Cerebellar nuclear complex (tissue), 1 donor: ENCODE results near the gene LAMC3.

Experiments used
- DNase-seq, 2 experiments: peaks; one replicate each; lab custom pipeline; 2025; lab: John Stamatoyannopoulos, UW

The LAMC3 gene

GRCh38 chr9:131008909-131009618 is at the start of gene LAMC3:
TSS of gene LAMC3 (plus strand) at chr9:131009174. CDS start at chr9:131009215, 41 bp downstream.
- no peak for DNase-seq

GRCh38 chr9:130959809-130960334 is 49.1 kb upstream of the LAMC3 start:
- DNase-seq = no peak

GRCh38 chr9:130960522-130961378 is 48.2 kb upstream of the LAMC3 start:
- DNase-seq = no peak

- DNase-seq = no peak
These were observed 47.3 kb upstream of the LAMC3 start for GRCh38 chr9:130961511-130962300.

- no peak for DNase-seq
These were observed 46.3 kb upstream of the LAMC3 start for GRCh38 chr9:130962418-130963316.

- no peak for DNase-seq
These were observed 45.6 kb upstream of the LAMC3 start for GRCh38 chr9:130963337-130963908.

GRCh38 chr9:130963916-130964315 is 45.1 kb upstream of the LAMC3 start:
- DNase-seq = no peak

GRCh38 chr9:130965680-130966079 is 43.3 kb upstream of the LAMC3 start:
- DNase-seq = no peak

- DNase-seq = no peak
These were observed 38.9 kb upstream of the LAMC3 start for GRCh38 chr9:130970052-130970451.

GRCh38 chr9:130970855-130971254 is 38.1 kb upstream of the LAMC3 start:
- no peak for DNase-seq

- DNase-seq = no peak
These were observed 37.6 kb upstream of the LAMC3 start for GRCh38 chr9:130971294-130971849.

- no peak for DNase-seq
These were observed 36.6 kb upstream of the LAMC3 start for GRCh38 chr9:130972277-130972956.

- no peak for DNase-seq
These were observed 35.9 kb upstream of the LAMC3 start for GRCh38 chr9:130972957-130973685.

GRCh38 chr9:130973686-130974281 is 35.2 kb upstream of the LAMC3 start:
- no peak for DNase-seq

GRCh38 chr9:130974697-130975096 is 34.3 kb upstream of the LAMC3 start:
- DNase-seq = no peak

GRCh38 chr9:130975156-130975555 is 33.8 kb upstream of the LAMC3 start:
- DNase-seq = no peak

- no peak for DNase-seq
These were observed 32.8 kb upstream of the LAMC3 start for GRCh38 chr9:130975932-130976841.

GRCh38 chr9:130977811-130978221 is 31.2 kb upstream of the LAMC3 start:
- no peak for DNase-seq
